ENCODE measurements around the gene GNMT.
"Not testable (repeated sequence)": the region's sequence is repeated elsewhere in the genome, so short reads cannot be mapped to it uniquely, and the experiment has no call there.

GNMT gene

DNA sequence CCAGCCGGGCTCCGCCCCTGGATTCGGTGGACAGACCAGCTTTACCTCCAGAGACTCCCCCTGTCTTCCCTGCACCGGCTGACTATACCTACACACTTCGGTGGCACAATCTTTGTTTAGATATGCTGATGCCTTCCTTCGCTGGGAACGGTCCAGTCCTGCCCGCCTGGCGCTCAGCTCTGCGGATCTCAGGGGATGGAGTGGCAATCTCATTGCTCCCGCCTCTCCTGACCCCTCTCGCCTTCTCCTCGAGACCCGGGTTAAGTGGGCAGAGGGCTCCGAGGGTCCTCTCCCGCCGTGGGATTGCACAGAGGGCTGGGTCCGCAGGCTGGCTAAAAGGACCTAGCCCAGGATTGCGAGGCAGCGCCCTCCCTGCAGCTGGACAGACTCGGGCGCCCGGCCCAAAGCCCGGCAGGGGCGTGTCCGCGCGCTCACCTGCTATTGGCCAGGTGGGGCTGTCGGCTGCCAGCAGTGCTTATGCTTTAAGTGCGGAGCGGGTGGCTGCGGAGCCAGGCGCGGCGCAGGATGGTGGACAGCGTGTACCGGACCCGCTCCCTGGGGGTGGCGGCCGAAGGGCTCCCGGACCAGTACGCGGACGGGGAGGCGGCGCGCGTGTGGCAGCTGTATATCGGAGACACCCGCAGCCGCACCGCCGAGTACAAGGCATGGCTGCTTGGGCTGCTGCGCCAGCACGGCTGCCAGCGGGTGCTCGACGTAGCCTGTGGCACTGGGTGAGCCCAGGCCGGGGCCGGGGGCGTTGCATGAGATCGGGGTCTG lies at the start of gene GNMT:
Gene GNMT, plus strand, starts transcription at position 512 of the 777 bp plus-strand sequence. Its CDS starts 14 bp downstream, at position 526.
- peak; percentile 13 for DNase-seq

GRCh38 chr6:42911171-42912021 lies 49.2 kb upstream of the GNMT start:
- DNase-seq, result no peak

DNA sequence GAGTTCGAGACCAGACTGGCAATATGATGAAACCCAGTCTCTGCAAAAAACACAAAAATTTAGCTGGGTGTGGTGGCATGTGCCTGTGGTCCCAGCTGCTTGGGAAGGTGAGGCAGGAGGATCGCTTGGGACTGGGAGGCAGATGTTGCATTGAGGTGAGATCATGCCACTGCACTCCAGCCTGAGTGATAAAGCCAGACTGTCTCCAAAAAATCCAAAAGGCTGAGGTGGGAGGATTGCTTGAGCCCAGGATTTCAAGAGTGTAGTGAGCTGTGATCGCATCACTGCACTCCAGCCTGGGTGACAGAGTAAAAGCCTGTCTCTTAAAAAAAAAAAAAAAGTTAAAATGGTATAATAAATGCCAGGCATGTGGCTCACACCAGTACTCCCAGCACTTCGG lies 46.0 kb upstream of the GNMT start:
- no peak for DNase-seq

DNA sequence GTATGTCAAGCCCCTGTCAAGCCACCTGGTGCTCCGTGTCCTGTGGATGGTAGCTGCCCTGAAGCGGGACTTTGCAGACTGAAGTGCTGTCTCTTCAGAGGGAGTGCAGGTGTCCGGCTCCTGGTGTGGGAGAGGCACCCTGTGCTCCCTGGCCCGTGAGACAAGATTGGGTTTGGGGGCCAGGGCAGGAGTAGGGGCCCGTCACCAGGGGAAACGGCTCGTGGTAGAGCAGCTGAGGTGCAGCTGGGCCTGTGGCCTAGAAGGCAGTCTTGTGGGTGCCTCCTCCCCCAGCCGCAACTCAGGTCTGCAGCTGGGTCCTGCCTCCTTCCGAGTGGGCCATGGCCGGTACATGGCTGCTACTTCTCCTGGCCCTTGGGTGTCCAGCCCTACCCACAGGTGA lies 44.8 kb upstream of the GNMT start, which contains the start of gene PTCRA:
Gene PTCRA, plus strand, starts transcription at position 322 of the 400 bp plus-strand sequence. Its CDS starts 17 bp downstream, at position 339.
- DNase-seq, result no peak

- DNase-seq, result no peak
These were observed 44.3 kb upstream of the GNMT start for GRCh38 chr6:42916288-42916687.

DNA sequence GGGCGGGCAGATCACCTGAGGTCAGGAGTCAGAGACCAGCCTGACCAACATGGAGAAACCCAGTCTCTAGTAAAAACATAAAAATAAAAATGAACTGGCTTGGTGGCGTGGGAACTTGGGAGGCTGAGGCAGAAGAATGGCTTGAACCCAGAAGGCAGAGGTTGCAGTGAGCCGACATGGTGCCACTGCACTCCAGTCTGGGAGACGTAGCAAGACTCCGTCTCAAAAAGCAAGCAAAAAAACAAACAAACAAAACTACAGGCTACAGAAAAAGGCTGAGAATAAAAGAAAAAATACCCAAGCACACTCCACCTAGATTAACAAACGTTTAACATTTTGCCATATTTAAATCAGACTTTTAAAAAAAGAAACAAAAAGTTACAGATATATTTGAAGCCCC lies 38.8 kb upstream of the GNMT start:
- DNase-seq, result no peak

- DNase-seq, result no peak
These were observed 36.9 kb upstream of the GNMT start for GRCh38 chr6:42923666-42924065.

- no peak for DNase-seq
These were observed 35.2 kb upstream of the GNMT start for GRCh38 chr6:42925248-42925857.

- peak; percentile 94 for DNase-seq
These were observed 31.4 kb upstream of the GNMT start, which contains the start of gene CNPY3 for GRCh38 chr6:42928986-42929820. Gene CNPY3 (plus strand): TSS chr6:42929480. CDS start chr6:42929571, 91 bp downstream.

DNA sequence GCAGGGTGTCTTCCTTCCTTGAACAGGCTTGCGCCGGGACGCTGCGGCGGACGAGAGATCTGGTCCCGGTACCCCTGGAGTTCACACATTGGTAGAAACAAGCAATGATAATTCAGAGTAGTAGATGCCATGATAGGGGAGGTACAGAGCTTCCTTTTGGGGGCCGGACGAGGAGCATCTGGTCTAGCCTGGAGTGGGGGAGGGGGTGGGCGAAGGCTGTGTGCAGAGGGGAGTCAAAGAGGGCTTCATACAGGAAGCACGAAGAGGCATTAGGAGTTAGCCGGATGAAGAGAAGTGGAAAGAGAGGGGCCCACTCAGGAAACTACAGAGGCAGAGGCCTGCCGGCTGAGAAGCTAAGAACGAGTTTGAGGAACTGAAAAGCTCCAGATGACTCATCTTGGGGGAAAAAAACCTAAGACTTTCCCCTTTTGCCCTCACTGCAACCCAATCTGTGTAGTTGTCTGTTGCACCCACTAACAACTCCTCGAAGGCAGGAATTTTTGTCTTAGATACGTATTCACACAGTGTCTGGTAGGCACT lies 30.7 kb upstream of the GNMT start:
- no peak for DNase-seq

DNA sequence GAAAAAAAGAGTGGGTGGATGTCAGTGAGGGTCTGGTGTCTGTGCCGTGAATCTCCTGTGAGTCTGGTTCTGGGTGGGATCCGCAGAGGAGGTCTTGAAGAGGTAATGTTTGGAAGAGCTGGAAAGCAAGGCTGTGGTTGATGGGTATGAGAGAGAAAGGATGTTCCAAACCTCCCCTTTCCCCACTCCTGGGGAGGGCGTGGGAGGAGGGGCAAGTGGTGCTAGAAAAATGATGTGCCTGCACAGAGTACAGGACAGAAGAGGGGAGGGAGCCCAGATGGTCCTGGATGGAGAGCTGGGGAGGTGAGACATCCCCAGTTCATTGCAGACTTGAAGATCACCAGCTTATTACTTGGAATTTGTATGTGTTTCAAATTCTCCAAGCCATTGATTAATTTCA lies 28.1 kb upstream of the GNMT start:
- DNase-seq, result no peak

- no peak for DNase-seq
These were observed 27.3 kb upstream of the GNMT start for GRCh38 chr6:42933205-42933604.

DNA sequence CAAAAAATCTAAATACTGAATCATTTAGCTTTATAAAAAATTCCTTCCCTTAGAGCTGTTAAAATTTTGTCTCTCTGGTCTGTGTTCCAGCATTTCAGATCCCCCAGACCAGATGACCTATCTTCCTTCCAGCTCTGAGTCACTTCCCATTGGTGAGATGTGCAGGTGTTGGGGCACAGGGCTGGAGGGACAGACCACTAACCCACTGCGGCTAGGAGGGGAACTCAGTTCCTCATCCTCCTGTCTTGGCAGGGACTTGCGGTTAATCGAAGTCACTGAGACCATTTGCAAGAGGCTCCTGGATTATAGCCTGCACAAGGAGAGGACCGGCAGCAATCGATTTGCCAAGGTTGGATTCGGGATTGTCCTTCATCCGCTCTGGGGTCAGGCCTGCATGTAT lies 25.2 kb upstream of the GNMT start:
- DNase-seq, result no peak

- DNase-seq, result no peak
These were observed 24.2 kb upstream of the GNMT start for GRCh38 chr6:42936398-42936797.

DNA sequence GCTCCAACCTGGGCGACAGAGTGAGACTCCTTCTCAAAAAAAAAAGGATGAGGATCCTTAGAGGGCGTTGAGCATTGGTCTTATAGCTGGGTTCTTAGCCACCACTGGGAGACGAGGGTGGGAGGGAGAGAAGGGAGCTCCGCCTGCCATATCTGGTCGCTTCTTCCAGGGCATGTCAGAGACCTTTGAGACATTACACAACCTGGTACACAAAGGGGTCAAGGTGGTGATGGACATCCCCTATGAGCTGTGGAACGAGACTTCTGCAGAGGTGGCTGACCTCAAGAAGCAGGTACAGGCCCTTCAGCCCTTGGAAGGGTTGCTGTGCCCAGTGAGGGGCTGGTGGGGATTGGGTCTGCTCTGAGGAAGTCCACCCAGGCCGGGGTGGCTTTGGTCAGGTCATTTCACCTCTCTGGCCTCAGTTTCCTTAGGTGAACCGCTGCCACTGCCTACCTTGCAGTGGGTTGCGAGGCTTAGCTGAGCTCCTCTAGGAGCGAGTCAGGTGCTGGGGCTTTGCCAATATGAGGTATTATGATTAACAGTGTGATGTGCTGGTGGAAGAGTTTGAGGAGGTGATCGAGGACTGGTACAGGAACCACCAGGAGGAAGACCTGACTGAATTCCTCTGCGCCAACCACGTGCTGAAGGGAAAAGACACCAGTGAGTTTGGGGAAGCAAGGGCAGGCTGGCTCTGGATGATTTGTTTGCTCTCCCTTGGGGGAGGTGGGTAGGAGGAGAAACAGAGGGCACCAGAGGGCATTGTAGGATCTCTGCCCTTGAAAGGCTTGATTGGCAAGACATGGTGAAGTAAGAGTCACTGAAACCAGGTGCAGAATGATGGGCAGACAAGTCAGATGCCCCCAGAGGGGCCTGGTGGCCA lies 22.8 kb upstream of the GNMT start:
- DNase-seq, result no peak

DNA sequence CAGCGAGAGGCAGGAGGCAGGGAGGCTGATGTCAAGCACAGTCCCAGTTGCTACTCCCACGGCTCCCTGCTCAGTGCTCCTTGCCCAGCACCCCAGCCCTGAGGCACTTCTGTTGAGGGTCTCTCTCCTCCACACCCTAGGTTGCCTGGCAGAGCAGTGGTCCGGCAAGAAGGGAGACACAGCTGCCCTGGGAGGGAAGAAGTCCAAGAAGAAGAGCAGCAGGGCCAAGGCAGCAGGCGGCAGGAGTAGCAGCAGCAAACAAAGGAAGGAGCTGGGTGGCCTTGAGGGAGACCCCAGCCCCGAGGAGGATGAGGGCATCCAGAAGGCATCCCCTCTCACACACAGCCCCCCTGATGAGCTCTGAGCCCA lies 22.1 kb upstream of the GNMT start:
- no peak for DNase-seq

DNA sequence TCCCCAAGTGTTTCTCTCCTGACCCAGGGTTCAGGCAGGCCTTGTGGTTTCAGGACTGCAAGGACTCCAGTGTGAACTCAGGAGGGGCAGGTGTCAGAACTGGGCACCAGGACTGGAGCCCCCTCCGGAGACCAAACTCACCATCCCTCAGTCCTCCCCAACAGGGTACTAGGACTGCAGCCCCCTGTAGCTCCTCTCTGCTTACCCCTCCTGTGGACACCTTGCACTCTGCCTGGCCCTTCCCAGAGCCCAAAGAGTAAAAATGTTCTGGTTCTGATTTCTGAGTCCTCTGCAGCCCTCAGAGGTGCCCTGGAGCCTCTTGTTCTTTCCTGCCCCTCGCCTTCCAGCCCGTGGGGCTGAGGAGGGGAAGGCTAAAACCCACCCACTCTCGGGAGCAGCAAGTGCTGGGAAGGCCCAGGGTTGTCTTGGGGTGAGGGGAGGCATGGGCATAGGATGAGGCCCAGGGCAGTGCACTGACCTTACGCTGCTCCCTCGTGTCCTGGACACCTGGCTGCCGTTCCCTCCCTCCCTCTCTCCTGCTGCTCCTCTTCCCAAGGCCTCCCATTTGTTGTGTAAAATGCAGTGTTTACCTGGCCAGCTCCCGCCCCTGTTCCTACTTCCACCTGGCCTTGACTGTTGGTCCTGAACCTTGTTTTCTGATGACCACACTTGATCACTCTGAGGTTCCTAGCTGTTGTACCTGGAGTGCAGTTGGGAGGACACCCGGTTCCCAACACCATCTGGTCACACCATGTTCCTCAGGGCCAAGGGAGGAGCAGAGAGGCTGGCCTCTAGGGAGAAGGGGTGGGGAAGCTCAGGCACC lies 21.4 kb upstream of the GNMT start:
- DNase-seq, result no peak

- no peak for DNase-seq
These were observed 20.8 kb upstream of the GNMT start for GRCh38 chr6:42939810-42940167.

DNA sequence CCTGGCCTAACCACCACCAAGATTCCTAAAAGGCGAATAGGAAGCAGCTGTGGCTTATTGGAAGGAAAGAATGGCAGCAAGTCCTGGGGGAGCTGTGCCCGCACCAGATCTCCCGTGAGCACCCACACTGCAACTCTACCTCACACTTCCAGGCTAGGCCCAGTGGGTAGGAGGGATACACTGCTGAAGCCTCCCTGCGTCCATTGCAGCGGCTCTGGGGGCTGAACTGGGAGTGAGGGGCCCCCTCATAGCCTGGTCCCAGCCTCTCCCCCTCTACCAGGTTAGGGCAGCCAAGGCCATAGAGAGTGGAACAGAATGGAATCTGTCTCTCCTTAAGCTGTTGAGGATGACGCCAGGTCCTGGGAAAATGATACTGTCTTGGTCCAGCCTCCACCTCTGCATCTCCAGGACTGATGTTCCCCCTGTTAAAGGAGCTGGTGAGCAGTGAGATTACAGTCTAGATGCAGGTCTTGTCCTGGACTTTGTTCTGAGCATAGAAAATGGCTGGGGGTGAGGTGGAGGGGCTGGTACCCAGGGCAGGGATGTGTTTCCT lies 20.0 kb upstream of the GNMT start:
- no peak for DNase-seq

DNA sequence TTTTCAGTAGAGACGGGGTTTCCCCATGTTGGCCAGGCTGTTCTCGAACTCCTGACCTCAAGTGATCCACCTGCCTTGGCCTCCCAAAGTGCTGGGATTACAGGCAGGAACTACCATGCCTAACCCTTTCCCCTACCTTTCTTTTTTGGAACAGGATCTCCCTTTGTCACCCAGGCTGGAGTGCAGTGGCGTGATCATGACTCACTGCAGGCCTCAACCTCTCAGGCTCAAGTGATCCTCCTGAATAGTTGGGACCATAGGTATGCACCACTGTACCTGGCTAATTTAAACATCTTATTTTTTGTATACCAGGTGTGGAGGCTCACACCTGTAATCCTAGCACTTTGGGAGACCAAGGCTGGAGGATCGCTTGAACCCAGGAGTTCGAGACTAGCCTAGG lies 19.2 kb upstream of the GNMT start:
- DNase-seq, result not testable (repeated sequence)

Data from NCI-H1436 (cell line).